Endothelial cell of umbilical vein (primary cell): ENCODE results near the gene CNDP2. TPM values are rescaled to one million over a fixed set of nuclear protein-coding genes. Genes with fewer than 3 reads are reported as not detected.

Source experiments
- BruUV-seq: library from RNA; stranded (reverse); fragments of 400-500 nt; replicated peaks from 2 replicates; lab custom pipeline; 2021; lab: Mats Ljungman, UMichigan
- CTCF ChIA-PET: fragments of 300-600, 350-600 bp; sonication (Branson Sonifier 250); formaldehyde crosslinking; loops from one replicate; lab custom pipeline; 2021; ENCODE audit warnings: antibody characterized with exemption, inconsistent platforms; lab: Charles Lee
- POLR2A ChIA-PET: fragments of 300-600, 350-600 bp; sonication (Branson Sonifier 250); formaldehyde crosslinking; loops from one replicate; lab custom pipeline; 2021; ENCODE audit warnings: antibody characterized with exemption, inconsistent platforms; lab: Charles Lee
- DNase-seq: peaks from one replicate; pipeline ENCODE4 v3.0.0-alpha.2; 2011; ENCODE audit warnings: low read depth, low spot score
- FAIRE-seq: peaks from 2 replicates; lab custom pipeline; 2011; peaks lifted over from hg19 to GRCh38; lab: Jason Lieb, UNC
- H2AFZ ChIP-seq: 2 replicates; pipeline ENCODE4 v1.6.0; 2012; ENCODE audit warnings: low read depth, low read length, control low read depth, inconsistent platforms
- H3K27ac ChIP-seq: 2 replicates; pipeline ENCODE4 v1.5.1; 2011; ENCODE audit warnings: low read depth, mild to moderate bottlenecking, control low read depth, low read length, moderate library complexity; ENCODE audit not compliant: insufficient read depth
- H3K27me3 ChIP-seq, 2 experiments: 2 replicates each; pipeline versions ENCODE4 v1.6.0 to v1.6.1; 2011; ENCODE audit warnings: low read length in 2 of 2, mixed read lengths in 1 of 2; ENCODE audit not compliant: control insufficient read depth in 2 of 2, insufficient read depth in 2 of 2
- H3K36me3 ChIP-seq, 2 experiments: 2 replicates in 1 of 2; 3 replicates in 1 of 2; pipeline ENCODE4 v1.5.1; 2011; ENCODE audit warnings: low read length in 2 of 2, mild to moderate bottlenecking in 1 of 2, moderate library complexity in 1 of 2; ENCODE audit not compliant: control insufficient read depth in 2 of 2, insufficient read depth in 2 of 2; ENCODE audit errors: extremely low read depth in 1 of 2
- H3K4me1 ChIP-seq: 3 replicates; pipeline ENCODE4 v1.5.1; 2011; ENCODE audit warnings: mild to moderate bottlenecking, low read length; ENCODE audit not compliant: control insufficient read depth, insufficient read depth; ENCODE audit errors: extremely low read depth
- H3K4me2 ChIP-seq: 2 replicates; pipeline ENCODE4 v1.6.1; 2011; ENCODE audit warnings: low read length, control low read depth, mixed read lengths; ENCODE audit not compliant: insufficient read depth
- H3K4me3 ChIP-seq, 3 experiments: fragments of 200-600 bp in 1 of 3; sonication (generic), shearing (Covaris generic) in 1 of 3; replicated peaks in 1 of 3; 2 replicates each; pipeline ENCODE4 v1.5.1; 2011 to 2016; ENCODE audit warnings: control low read depth in 3 of 3, low read length in 3 of 3, mild to moderate bottlenecking in 2 of 3, inconsistent platforms in 1 of 3, low read depth in 1 of 3, moderate library complexity in 1 of 3; ENCODE audit not compliant: insufficient read depth in 1 of 3
- H3K79me2 ChIP-seq: 2 replicates; pipeline ENCODE4 v1.6.0; 2012; ENCODE audit warnings: low read length, inconsistent platforms; ENCODE audit not compliant: control insufficient read depth, insufficient read depth
- H3K9ac ChIP-seq: replicated peaks from 2 replicates; pipeline ENCODE3; 2011; ENCODE audit warnings: low read length, control low read depth; ENCODE audit not compliant: insufficient read depth; ENCODE audit errors: extremely low read depth
- H3K9me1 ChIP-seq: replicated peaks from 3 replicates; pipeline ENCODE4 v1.6.0; 2011; ENCODE audit warnings: mild to moderate bottlenecking, low read length; ENCODE audit not compliant: control insufficient read depth, insufficient read depth; ENCODE audit errors: extremely low read depth
- H3K9me3 ChIP-seq: replicated peaks from 2 replicates; pipeline ENCODE4 v1.5.1; 2012; ENCODE audit warnings: low read length, inconsistent platforms; ENCODE audit not compliant: control insufficient read depth, insufficient read depth
- H4K20me1 ChIP-seq: replicated peaks from 2 replicates; pipeline ENCODE3; 2011; ENCODE audit warnings: mild to moderate bottlenecking, low read length; ENCODE audit not compliant: control insufficient read depth, insufficient read depth; ENCODE audit errors: extremely low read depth
- EZH2 ChIP-seq: IDR thresholded peaks from 2 replicates; pipeline ENCODE4 v1.6.1; 2012; ENCODE audit warnings: borderline replicate concordance, low read depth, mild to moderate bottlenecking, moderate library complexity, low read length, inconsistent platforms; ENCODE audit not compliant: severe bottlenecking
- FOS ChIP-seq: IDR thresholded peaks from 2 replicates; pipeline ENCODE4 v1.6.1; 2011; ENCODE audit warnings: mild to moderate bottlenecking, low read length, moderate library complexity, borderline replicate concordance; ENCODE audit not compliant: insufficient read depth
- GATA2 ChIP-seq: IDR thresholded peaks from 2 replicates; pipeline ENCODE4 v1.7.0; 2011; ENCODE audit warnings: low read depth, mild to moderate bottlenecking, moderate library complexity, mixed read lengths, low read length; ENCODE audit not compliant: insufficient read length, insufficient read depth
- MAX ChIP-seq: IDR thresholded peaks from 2 replicates; pipeline ENCODE4 v1.6.1; 2011; ENCODE audit not compliant: insufficient read depth, insufficient read length
- MYC ChIP-seq: IDR thresholded peaks from one replicate; pipeline ENCODE4 v1.6.1; 2011; ENCODE audit warnings: mild to moderate bottlenecking, low read depth, low read length
- POLR2A ChIP-seq: IDR thresholded peaks from 2 replicates; pipeline ENCODE4 v1.6.1; 2012; ENCODE audit warnings: low read depth, mild to moderate bottlenecking, control low read depth, low read length
- POLR2AphosphoS5 ChIP-seq: IDR thresholded peaks from 2 replicates; pipeline ENCODE4 v1.6.1; 2012; ENCODE audit warnings: low read depth, mild to moderate bottlenecking, control low read depth, low read length, moderate library complexity; ENCODE audit not compliant: insufficient read depth
- dilution Hi-C: fragments of 300-500 bp; cut with MboI; formaldehyde crosslinking; loops from one replicate; pipeline ENCODE4 v1.15.0; 2019; ENCODE audit warnings: low sequenced_read_pairs; ENCODE audit not compliant: extremely low pct_ligation_motif_present
- intact Hi-C: fragments of 100-400 bp; cut with micrococcal nuclease; formaldehyde crosslinking; loops from one replicate; pipeline ENCODE4 v1.10.0; 2022
- polyA plus RNA-seq, 4 experiments: library from polyadenylated mRNA; depleted of rRNA in 3 of 4; stranded (reverse) in 3 of 4; unstranded in 1 of 4; fragments of >200 nt; gene quantifications; 2 replicates each; pipeline versions ENCODE4 v1.2.1 to v1.2.3, GENCODE V29; 2011 to 2012; ENCODE audit warnings: missing spikeins in 1 of 4
- total RNA-seq: library from RNA; stranded (reverse); gene quantifications from 2 replicates; pipeline ENCODE4 v1.2.3, GENCODE V29; 2021

CNDP2 gene
- total and polyA plus RNA-seq, 2 donors (not counting 3 experiments of a cell fraction or from before 2014, with no cell fraction given): 52.9 to 123 TPM

GRCh38 chr18:74517236-74517630 is 21.1 kb downstream of the CNDP2 start:
- Histone ChIP-seq H4K20me1 (no peaks in the 10 kb centered on the region), H3K36me3 (peaks cover 2 to 38% of the 10 kb centered on the region in 2 experiments), H3K4me2 (no peak overlapping the region), H3K9ac (no peak overlapping the region), H3K27me3 (no peaks in the 10 kb centered on the region), H3K9me1 (no peaks in the 10 kb centered on the region), H3K4me3 (no peak overlapping the region), H3K27ac (no peak overlapping the region), H3K79me2 (no peaks in the 10 kb centered on the region), H2AFZ (no peak overlapping the region), H3K4me1 (no peaks in the 10 kb centered on the region), H3K9me3 (no peaks in the 10 kb centered on the region)
- FAIRE-seq (no peak), DNase-seq (no peak)
- POLR2A ChIA-PET: no interaction called here
- intact Hi-C loops (no loop called here), dilution Hi-C loops (no loop called here)
- BruUV-seq: no TSS peak
- TF ChIP-seq MAX: no peak
- no peak for TF ChIP-seq MYC
- no peak for TF ChIP-seq GATA2
- TF ChIP-seq FOS: no peak
- no peak for TF ChIP-seq EZH2
- no peak for TF ChIP-seq POLR2A
- CTCF ChIA-PET: interaction anchor here (1.0 kb wide), 1 partner anchor 34 kb away, joined by 5 read pairs; no protein-coding TSS in a partner anchor

GRCh38 chr18:74518456-74519295 is 22.5 kb downstream of the CNDP2 start:
- H3K79me2 ChIP-seq: no peaks in the 10 kb centered on the region
- H3K9ac ChIP-seq: no peak overlapping the region
- H3K27ac ChIP-seq: no peak overlapping the region
- H3K9me1 ChIP-seq: no peaks in the 10 kb centered on the region
- H3K27me3 ChIP-seq: no peaks in the 10 kb centered on the region
- no peaks in the 10 kb centered on the region for H3K4me1 ChIP-seq
- H2AFZ ChIP-seq: no peak overlapping the region
- FAIRE-seq (no peak), DNase-seq (no peak)
- no peaks in the 10 kb centered on the region for H4K20me1 ChIP-seq
- no peaks in the 10 kb centered on the region for H3K9me3 ChIP-seq
- ChIA-PET POLR2A (no interaction called here), CTCF (interaction anchor here (1.1 kb wide), 1 partner anchor 33 kb away, joined by 3 read pairs; no protein-coding TSS in a partner anchor)
- dilution Hi-C loops: no loop called here
- no TSS peak for BruUV-seq
- intact Hi-C loops: no loop called here
- TF ChIP-seq FOS (no peak), POLR2AphosphoS5 (no peak), GATA2 (no peak), MYC (no peak), EZH2 (no peak)
- no peak overlapping the region for H3K4me2 ChIP-seq
- H3K4me3 ChIP-seq: no peak overlapping the region
- H3K36me3 ChIP-seq: peaks cover 2 to 38% of the 10 kb centered on the region in 2 experiments
